B cell (primary cell): ENCODE data around the gene HACD2. TPM values are rescaled to one million over a fixed set of nuclear protein-coding genes. Genes with fewer than 3 reads are reported as not detected.

Source experiments
- ATAC-seq: fragments of 200-7000 bp; cut with Tn5 transposase; one replicate; pipeline ENCODE4 v1.10.0; 2021; ENCODE audit warnings: low read depth, mild to moderate bottlenecking, moderate number of reproducible peaks, moderate library complexity
- CTCF ChIA-PET: fragments of 350-600 bp; sonication (Branson Sonifier 250); formaldehyde crosslinking; loops from one replicate; lab custom pipeline; 2021; ENCODE audit warnings: antibody characterized with exemption, inconsistent platforms; lab: Charles Lee
- POLR2A ChIA-PET: fragments of 350-600 bp; sonication (Branson Sonifier 250); formaldehyde crosslinking; loops from one replicate; lab custom pipeline; 2021; ENCODE audit warnings: antibody characterized with exemption; lab: Charles Lee
- DNase-seq: peaks from one replicate; pipeline ENCODE4 v3.0.0; 2013
- H2AFZ ChIP-seq: 2 replicates; pipeline ENCODE4 v1.6.1; 2012; ENCODE audit warnings: mild to moderate bottlenecking, low read depth, low read length; ENCODE audit not compliant: insufficient read depth, poor library complexity, severe bottlenecking
- H3K27ac ChIP-seq, 2 donors: 1 replicate in 1 of 2; 2 replicates in 1 of 2; pipeline ENCODE4 v1.5.1; 2012 to 2013; ENCODE audit warnings: low read length in 2 of 2, mild to moderate bottlenecking in 2 of 2, moderate library complexity in 1 of 2
- H3K27me3 ChIP-seq, 4 experiments: fragments of 200-600 bp in 1 of 4; sonication (generic) in 1 of 4; replicated peaks in 1 of 4; 1 replicate in 2 of 4; 2 replicates in 2 of 4; pipeline versions ENCODE4 v1.6.1 to v1.7.0; 2013 to 2016; ENCODE audit warnings: low read length in 3 of 4, mild to moderate bottlenecking in 2 of 4, mixed read lengths in 1 of 4, moderate library complexity in 1 of 4; ENCODE audit not compliant: insufficient read depth in 4 of 4, control insufficient read depth in 3 of 4; ENCODE audit errors: control extremely low read depth in 1 of 4
- H3K36me3 ChIP-seq, 2 experiments: replicated peaks in 1 of 2; 1 replicate in 1 of 2; 2 replicates in 1 of 2; pipeline versions ENCODE4 v1.6.1 to v1.7.1; 2013; ENCODE audit warnings: low read length in 1 of 2; ENCODE audit not compliant: insufficient read depth in 2 of 2, control insufficient read depth in 1 of 2; ENCODE audit errors: control extremely low read depth in 1 of 2, extremely low read depth in 1 of 2
- H3K4me1 ChIP-seq, 2 donors: fragments of 200-600 bp in 1 of 2; sonication (generic) in 1 of 2; 1 replicate in 1 of 2; 2 replicates in 1 of 2; pipeline versions ENCODE4 v1.5.1 to v1.6.1; 2013 to 2017; ENCODE audit warnings: low read length in 2 of 2; ENCODE audit not compliant: control insufficient read depth in 2 of 2, insufficient read depth in 2 of 2
- H3K4me2 ChIP-seq: replicated peaks from 2 replicates; pipeline ENCODE3; 2012; ENCODE audit warnings: mild to moderate bottlenecking, low read depth, low read length; ENCODE audit not compliant: poor library complexity, severe bottlenecking
- H3K4me3 ChIP-seq, 5 experiments: fragments of 200-600 bp in 1 of 5; sonication (generic) in 1 of 5; 1 replicate in 3 of 5; 2 replicates in 2 of 5; pipeline versions ENCODE4 v1.5.1 to v1.7.0; 2011 to 2016; ENCODE audit warnings: low read length in 4 of 5, mild to moderate bottlenecking in 4 of 5, low read depth in 2 of 5, control low read depth in 1 of 5, moderate library complexity in 1 of 5; ENCODE audit not compliant: insufficient read depth in 1 of 5; ENCODE audit errors: control extremely low read depth in 1 of 5, extremely low read depth in 1 of 5
- H3K79me2 ChIP-seq: fragments of 200-600 bp; sonication (generic); one replicate; pipeline ENCODE4 v1.6.0; 2016; ENCODE audit warnings: low read length; ENCODE audit not compliant: control insufficient read depth, insufficient read depth
- H3K9ac ChIP-seq: fragments of 200-600 bp; sonication (generic); 2 replicates; pipeline ENCODE4 v1.6.1; 2017; ENCODE audit warnings: mild to moderate bottlenecking, low read length, moderate library complexity
- H3K9me3 ChIP-seq, 3 donors: one replicate each; pipeline versions ENCODE4 v1.6.1 to v1.7.1; 2013; ENCODE audit warnings: low read length in 2 of 3; ENCODE audit not compliant: control insufficient read depth in 2 of 3, insufficient read depth in 1 of 3; ENCODE audit errors: control extremely low read depth in 1 of 3
- H4K20me1 ChIP-seq: 2 replicates; pipeline ENCODE4 v1.6.0; 2012; ENCODE audit warnings: mild to moderate bottlenecking, low read length; ENCODE audit not compliant: insufficient read depth, control insufficient read depth, poor library complexity, severe bottlenecking
- H3K27ac Mint-ChIP-seq: one replicate; pipeline ENCODE4 v1.8.0; 2021; ENCODE audit warnings: mixed read lengths
- H3K27me3 Mint-ChIP-seq: one replicate; pipeline ENCODE4 v1.8.0; 2021; ENCODE audit warnings: mixed read lengths
- H3K4me1 Mint-ChIP-seq: one replicate; pipeline ENCODE4 v1.8.0; 2021; ENCODE audit warnings: mixed read lengths
- H3K4me3 Mint-ChIP-seq: one replicate; pipeline ENCODE4 v1.8.0; 2021; ENCODE audit warnings: mixed read lengths
- H3K9me3 Mint-ChIP-seq: one replicate; pipeline ENCODE4 v1.8.0; 2022; ENCODE audit warnings: mixed read lengths; ENCODE audit not compliant: insufficient read depth
- CTCF ChIP-seq: fragments of 200-600 bp; IDR thresholded peaks from one replicate; pipeline ENCODE4 v1.8.0; 2022; ENCODE audit warnings: antibody characterized with exemption, mild to moderate bottlenecking
- EZH2 ChIP-seq: IDR thresholded peaks from 2 replicates; pipeline ENCODE4 v1.6.1; 2012; ENCODE audit warnings: borderline replicate concordance, low read depth, mild to moderate bottlenecking, moderate library complexity, low read length; ENCODE audit not compliant: insufficient read depth, poor library complexity, severe bottlenecking
- WGBS: methylation state at CpG from one replicate; pipeline ENCODE4 v1.1.5; 2013; ENCODE audit warnings: missing lambda C conversion rate; ENCODE audit not compliant: insufficient coverage; 5-methylcytosine and 5-hydroxymethylcytosine counted together
- intact Hi-C: fragments of 100-400 bp; cut with micrococcal nuclease; formaldehyde crosslinking; loops from one replicate; pipeline ENCODE4 v1.10.0; 2022
- polyA plus RNA-seq: library from polyadenylated mRNA; depleted of rRNA; stranded (reverse); fragments of >200 nt; gene quantifications from 2 replicates; pipeline ENCODE4 v1.2.3, GENCODE V29; 2012
- total RNA-seq, 2 donors: library from RNA; stranded (reverse); fragments of 120-200 nt in 1 of 2; gene quantifications; 1 replicate in 1 of 2; 2 replicates in 1 of 2; pipeline versions ENCODE4 v1.2.3 to v1.2.4, GENCODE V29; 2013 to 2022

HACD2 gene
- total and polyA plus RNA-seq, 2 donors (not counting 1 experiment from before 2014, with no cell fraction given), result 14.5 to 30.7 TPM

GRCh38 chr3:123597561-123597960, 12.7 kb upstream of the HACD2 start:
- Mint-ChIP-seq H3K9me3 (no peaks in the 10 kb centered on the region), H3K27me3 (no peaks in the 10 kb centered on the region), H3K4me1 (no peaks in the 10 kb centered on the region), H3K27ac (no peak overlapping the region), H3K4me3 (no peak overlapping the region)
- no peak overlapping the region for H3K27ac ChIP-seq
- H3K27me3 ChIP-seq, result no peaks in the 10 kb centered on the region
- CTCF ChIA-PET, result no interaction called here
- H3K79me2 ChIP-seq, result no peaks in the 10 kb centered on the region
- POLR2A ChIA-PET, result no interaction called here
- no peaks in the 10 kb centered on the region for H3K36me3 ChIP-seq
- ATAC-seq (no peak), DNase-seq (no peak)
- no peak overlapping the region for H2AFZ ChIP-seq
- intact Hi-C loops, result no loop called here
- no peaks in the 10 kb centered on the region for H3K4me1 ChIP-seq
- H4K20me1 ChIP-seq, result no peaks in the 10 kb centered on the region
- H3K4me3 ChIP-seq, result no peak overlapping the region
- H3K9ac ChIP-seq, result no peak overlapping the region
- TF ChIP-seq EZH2, result no peak
- no peak for TF ChIP-seq CTCF
- no peaks in the 10 kb centered on the region for H3K9me3 ChIP-seq
- WGBS, result 88% methylated on average over 1 of the region's 4 CpGs
- no peak overlapping the region for H3K4me2 ChIP-seq

- no peak overlapping the region for H3K27ac ChIP-seq
- POLR2A ChIA-PET, result no interaction called here
- H3K4me3 ChIP-seq, result no peak overlapping the region
- Mint-ChIP-seq H3K27me3 (no peaks in the 10 kb centered on the region), H3K27ac (no peak overlapping the region), H3K9me3 (peaks cover 3% of the 10 kb centered on the region), H3K4me3 (no peak overlapping the region), H3K4me1 (no peaks in the 10 kb centered on the region)
- H3K36me3 ChIP-seq, result peaks cover under 1 to 4% of the 10 kb centered on the region in 2 experiments
- H3K79me2 ChIP-seq, result peaks cover 4% of the 10 kb centered on the region
- no peaks in the 10 kb centered on the region for H4K20me1 ChIP-seq
- DNase-seq (no peak), ATAC-seq (no peak)
- H3K9ac ChIP-seq, result no peak overlapping the region
- H3K27me3 ChIP-seq, result no peaks in the 10 kb centered on the region
- intact Hi-C loops, result no loop called here
- 55% methylated on average over 3 of the region's 5 CpGs for WGBS
- no peak overlapping the region for H2AFZ ChIP-seq
- H3K4me2 ChIP-seq, result no peak overlapping the region
- TF ChIP-seq EZH2, result no peak
- TF ChIP-seq CTCF, result no peak
- peaks cover 4 to 11% (median 7%) of the 10 kb centered on the region in 3 donors for H3K9me3 ChIP-seq
- CTCF ChIA-PET, result no interaction called here
- no peaks in the 10 kb centered on the region for H3K4me1 ChIP-seq
These were observed 10.7 kb upstream of the HACD2 start for GRCh38 chr3:123595396-123596180.
